GM21390 (cell line): ENCODE data around the gene BCAP31.

Experiments
- ATAC-seq: cut with Tn5 transposase; IDR thresholded peaks from one replicate; pipeline ENCODE4 v1.9.1; 2021; ENCODE audit not compliant: unreplicated experiment

The BCAP31 gene

DNA sequence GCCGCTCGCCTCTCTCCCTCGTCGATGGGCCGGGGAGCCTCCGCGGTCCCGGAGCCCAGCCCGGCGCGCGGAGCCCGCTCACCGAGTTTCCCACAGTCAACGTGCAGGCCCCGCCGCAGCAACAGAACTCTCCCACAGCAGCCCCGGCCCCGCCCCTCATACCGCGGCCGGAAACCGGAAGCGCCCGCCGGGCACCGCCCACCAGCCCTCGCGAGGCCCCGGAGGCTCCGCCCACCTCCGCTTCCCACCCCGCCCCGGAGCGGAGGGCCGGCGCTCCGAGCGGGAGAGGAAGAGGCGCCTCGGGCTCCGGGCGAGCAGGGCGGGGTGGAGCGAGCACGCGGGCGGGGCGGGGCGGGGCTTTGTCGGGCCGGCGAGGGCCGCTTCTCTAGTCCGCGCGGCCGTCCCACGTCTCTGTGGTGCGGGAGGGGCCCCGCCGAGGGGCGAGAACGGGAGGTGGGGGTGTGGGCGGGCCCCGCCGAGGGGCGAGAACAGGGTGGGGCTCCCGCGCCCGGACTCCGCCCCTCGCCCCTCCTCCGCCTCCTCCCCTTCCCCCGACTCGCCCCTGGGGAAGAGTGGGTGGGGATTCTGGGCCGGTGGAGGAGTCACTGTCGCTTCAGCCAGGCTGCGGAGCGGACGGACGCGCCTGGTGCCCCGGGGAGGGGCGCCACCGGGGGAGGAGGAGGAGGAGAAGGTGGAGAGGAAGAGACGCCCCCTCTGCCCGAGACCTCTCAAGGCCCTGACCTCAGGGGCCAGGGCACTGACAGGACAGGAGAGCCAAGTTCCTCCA is at the start of gene BCAP31, which contains the start of gene ABCD1:
Gene BCAP31 (minus strand): TSS at position 136 of the 787 bp plus-strand sequence. CDS start 1,143 bp downstream, outside the sequence.
Gene ABCD1 (plus strand): TSS at position 605 of the 787 bp plus-strand sequence. CDS start 411 bp downstream, outside the sequence.
- peak; percentile 54 for ATAC-seq

DNA sequence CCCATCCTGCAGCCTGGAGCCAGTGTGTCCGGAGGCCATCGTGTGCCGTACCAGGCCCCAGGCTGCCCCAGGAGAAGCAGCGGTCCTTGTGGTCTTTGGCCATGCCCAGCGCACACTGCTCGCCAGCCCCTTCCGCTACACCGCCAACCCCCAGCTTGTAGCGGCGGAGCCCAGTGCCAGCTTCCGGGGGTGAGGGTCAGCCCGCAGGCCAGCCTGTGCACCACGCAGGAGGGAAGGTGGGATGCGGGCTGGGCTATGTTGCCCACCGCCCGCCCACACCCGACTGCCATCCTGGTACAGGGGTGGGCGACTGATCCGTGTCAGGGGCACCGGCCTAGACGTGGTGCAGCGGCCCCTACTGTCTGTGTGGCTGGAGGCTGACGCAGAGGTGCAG is 49.0 kb upstream of the BCAP31 start:
- ATAC-seq = no peak

DNA sequence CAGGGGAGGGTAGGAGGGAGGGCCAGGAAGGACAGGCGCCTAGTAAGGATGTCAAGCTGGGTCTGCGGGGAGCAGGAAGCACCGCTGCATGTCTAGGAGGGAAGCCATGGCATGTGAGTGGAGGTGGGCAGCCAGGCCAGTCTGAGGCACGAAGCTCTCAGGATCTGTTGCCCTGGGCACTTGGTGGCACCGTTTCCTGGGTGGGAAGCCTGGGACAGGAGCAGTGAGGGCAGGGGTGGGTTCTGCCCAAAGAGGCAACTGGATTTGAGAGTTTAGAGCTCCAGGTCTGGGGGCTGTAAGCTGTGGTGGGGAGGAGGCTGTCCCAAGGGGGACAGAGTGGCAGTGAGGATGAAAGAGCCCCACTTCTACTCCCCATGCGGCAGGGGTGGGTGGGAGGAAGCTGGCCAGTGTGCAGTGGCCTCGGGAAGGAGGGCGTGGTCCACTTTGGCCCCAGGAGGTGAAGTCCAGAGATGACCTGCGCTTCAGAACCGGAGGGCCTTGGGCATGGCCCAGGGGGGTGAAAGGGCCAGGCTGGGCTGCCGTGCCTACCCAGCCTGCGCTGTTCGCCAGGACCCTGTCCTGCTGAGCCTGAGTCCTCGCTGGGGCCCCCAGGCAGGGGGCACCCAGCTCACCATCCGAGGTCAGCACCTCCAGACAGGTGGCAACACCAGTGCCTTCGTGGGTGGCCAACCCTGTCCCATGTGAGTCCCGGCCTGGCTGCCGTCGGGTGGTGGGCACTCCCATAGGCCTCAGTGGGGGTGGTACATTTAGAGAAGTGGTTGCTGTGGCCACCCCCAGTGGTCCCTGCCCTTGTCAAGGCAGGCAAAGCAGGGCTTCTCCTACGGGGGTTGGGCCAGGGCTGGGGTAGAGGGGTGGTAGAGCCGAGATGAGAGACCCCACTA is 48.4 kb upstream of the BCAP31 start:
- ATAC-seq = no peak

DNA sequence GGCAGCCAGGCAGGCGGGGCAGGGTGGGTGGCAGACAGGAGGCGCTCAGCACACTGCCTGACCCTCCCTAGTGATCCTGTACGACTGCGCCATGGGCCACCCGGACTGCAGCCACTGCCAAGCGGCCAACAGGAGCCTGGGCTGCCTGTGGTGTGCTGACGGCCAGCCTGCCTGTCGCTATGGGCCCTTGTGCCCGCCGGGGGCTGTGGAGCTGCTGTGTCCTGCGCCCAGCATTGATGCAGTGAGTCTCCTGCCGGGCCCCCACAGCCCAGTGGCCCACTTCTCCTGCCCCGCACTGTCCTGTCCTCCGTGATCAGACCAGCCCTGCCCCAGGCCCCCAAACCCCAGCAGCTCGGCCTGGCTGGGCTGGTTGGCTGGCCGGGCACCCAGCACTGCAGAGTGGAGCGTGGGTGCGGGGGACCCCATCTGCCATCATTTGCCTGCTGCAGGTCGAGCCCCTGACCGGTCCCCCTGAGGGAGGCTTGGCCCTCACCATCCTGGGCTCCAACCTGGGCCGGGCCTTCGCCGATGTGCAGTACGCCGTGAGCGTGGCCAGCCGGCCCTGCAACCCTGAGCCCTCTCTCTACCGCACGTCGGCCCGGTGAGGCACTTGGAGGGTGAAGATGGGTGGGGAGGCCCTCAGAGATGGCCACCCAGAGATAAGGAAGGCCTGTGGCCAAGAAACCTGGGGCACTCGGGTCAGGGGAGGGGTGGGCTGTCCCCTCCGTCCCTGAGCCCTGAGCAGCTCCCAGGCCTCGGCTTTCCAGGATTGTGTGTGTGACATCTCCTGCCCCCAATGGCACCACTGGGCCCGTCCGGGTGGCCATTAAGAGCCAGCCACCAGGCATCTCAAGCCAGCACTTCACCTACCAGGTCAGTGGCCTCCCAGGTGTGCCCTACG is 47.5 kb upstream of the BCAP31 start:
- no peak for ATAC-seq

DNA sequence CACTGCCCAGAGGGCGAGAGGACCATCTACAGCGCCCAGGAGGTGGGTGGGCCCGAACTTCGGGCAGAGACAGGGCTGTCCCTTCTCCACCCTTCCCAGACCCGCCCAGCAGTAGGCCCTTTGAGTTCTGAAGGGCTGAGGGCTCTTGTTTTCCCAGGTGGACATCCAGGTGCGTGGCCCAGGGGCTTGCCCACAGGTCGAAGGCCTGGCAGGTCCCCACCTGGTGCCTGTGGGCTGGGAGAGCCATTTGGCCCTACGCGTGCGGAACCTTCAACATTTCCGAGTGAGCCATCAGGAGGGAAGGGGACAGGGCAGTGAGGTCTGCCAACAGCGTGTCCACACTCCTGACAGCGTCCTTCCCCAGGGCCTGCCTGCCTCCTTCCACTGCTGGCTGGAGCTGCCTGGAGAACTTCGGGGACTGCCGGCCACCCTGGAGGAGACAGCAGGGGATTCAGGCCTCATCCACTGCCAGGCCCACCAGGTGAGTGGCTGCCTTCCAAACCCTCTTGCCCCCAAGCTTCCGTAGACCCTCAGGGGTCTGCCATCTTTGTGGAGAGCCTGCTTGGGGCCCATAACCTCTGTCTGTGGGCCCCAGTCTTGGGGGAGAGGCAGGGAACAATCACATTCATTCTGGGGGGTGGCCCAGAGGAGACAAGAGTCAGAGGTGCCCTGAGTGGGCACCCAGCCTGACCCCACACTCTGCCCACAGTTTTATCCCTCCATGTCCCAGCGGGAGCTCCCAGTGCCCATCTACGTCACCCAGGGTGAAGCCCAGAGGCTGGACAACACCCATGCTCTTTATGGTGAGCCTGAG is 46.6 kb upstream of the BCAP31 start:
- ATAC-seq = no peak

DNA sequence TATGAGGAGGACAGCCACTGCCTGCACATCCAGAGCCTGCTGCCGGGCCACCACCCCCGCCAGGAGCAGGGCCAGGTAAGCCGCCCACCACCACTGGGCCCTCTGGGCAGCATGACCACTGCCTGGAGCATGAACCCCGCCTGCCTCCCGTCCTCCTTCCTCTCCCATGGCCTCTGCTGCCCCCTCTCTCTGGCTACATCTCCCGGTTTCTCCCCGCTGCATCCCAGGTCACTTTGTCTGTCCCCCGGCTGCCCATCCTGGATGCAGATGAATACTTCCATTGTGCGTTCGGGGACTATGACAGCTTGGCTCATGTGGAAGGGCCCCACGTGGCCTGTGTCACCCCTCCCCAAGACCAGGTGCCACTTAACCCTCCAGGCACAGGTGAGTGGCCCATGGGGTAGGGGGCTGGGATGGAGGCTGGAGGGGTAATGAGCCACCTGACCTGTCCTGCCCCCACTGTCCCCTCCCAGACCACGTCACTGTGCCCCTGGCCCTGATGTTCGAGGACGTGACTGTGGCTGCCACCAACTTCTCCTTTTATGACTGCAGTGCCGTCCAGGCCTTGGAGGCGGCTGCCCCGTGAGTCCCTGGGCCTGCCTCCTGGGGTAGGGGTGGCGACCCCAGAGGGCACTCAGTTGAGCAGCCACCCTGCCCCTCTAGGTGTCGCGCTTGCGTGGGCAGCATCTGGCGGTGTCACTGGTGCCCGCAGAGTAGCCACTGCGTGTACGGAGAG is 45.8 kb upstream of the BCAP31 start:
- ATAC-seq = no peak

DNA sequence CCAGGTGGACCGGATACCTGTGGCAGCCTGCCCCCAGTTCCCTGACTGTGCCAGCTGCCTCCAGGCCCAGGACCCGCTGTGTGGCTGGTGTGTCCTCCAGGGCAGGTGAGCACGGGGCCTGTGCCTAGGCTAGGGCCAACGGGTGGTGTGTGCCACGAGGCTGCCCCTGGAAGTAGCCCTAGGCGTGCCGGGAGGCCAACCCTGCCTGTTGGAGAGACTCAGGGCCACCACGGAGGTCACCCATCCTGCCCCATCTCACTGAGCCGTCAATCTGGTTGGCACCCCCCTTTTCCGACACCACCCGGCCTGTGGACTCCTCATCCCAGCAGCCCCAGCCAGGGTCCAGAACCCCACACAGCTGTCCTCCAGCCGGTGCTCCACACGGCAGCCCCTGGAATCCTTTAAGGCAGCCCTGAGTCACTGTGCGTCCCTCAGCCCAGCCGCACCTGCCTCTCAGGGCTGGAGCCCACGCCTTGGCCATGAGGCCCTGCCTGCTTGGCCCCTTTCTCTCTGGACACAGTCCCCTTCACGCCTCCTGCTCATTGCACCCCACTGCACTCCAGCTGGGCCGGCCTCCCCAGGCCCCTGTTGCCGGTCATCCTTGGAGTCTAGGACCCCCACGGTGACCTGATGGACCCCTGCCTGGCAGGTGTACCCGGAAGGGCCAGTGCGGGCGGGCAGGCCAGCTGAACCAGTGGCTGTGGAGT is 45.1 kb upstream of the BCAP31 start:
- ATAC-seq = no peak

DNA sequence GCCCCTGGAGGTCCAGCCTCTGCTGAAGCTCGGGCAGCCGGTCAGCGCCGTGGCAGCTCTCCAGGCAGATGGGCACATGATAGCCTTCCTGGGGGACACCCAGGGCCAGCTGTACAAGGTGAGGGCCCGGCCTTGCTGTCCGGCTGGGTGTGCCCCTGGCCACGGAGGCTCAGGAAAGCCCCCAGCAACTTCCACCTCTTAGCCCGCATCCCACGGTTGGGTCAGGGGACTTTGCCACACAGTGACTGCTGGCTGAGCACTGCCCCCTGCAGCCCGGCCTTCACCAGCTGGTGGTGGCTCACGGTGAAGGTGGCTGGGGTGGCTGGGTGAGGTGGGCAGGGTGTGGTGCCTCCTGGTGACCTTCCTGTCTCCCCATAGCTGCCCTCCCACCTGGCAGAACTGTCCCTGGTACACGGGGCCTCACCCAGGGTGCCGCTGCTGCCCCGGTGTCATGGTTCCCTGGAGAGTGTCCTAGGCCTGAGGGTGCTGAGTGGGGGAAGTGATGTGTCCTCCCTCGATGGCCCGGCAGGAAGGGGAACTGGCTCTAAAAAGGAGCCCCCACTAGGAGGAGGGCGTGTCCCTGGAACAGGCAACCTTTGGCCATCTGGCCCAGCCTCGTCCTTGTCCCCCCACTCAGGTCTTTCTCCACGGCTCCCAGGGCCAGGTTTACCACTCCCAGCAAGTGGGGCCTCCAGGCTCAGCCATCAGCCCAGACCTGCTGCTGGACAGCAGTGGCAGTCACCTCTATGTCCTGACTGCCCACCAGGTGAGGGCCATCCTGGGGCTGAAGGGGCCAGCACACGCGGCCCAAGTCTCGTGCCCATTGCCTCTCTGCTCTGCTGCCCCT is 44.3 kb upstream of the BCAP31 start:
- no peak for ATAC-seq

DNA sequence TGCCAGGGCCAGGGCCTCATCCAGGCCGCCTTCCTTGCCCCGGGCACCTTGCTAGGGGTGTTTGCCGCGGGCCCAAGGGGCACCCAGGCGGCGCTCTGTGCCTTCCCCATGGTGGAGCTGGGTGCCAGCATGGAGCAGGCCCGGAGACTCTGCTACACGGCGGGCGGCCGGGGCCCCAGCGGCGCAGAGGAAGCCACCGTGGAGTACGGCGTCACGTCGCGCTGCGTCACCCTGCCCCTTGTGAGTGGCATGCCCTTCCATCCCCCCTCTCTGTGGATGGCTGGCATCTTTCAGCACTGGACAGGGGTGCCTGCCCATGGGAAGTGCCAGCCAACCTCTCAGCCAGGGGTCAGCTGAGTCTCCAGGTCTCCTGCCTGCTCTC is 43.5 kb upstream of the BCAP31 start:
- ATAC-seq = no peak

DNA sequence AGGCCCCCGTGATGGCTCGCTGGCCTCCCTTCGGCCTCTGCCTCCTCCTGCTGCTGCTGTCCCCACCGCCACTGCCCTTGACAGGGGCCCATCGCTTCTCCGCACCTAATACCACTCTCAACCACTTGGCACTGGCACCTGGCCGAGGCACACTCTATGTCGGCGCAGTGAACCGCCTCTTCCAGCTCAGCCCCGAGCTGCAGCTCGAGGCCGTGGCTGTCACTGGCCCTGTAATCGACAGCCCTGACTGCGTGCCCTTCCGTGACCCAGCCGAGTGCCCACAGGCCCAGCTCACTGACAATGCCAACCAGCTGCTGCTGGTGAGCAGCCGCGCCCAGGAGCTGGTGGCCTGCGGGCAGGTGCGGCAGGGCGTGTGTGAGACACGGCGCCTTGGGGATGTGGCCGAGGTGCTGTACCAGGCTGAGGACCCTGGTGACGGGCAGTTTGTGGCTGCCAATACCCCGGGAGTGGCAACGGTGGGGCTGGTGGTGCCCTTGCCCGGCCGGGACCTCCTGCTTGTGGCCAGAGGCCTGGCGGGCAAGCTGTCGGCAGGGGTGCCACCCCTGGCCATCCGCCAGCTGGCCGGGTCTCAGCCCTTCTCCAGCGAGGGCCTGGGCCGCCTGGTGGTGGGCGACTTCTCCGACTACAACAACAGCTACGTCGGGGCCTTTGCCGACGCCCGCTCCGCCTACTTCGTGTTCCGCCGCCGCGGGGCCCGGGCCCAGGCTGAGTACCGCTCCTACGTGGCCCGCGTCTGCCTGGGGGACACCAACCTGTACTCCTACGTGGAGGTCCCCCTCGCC is 42.9 kb upstream of the BCAP31 start:
- ATAC-seq = no peak

DNA sequence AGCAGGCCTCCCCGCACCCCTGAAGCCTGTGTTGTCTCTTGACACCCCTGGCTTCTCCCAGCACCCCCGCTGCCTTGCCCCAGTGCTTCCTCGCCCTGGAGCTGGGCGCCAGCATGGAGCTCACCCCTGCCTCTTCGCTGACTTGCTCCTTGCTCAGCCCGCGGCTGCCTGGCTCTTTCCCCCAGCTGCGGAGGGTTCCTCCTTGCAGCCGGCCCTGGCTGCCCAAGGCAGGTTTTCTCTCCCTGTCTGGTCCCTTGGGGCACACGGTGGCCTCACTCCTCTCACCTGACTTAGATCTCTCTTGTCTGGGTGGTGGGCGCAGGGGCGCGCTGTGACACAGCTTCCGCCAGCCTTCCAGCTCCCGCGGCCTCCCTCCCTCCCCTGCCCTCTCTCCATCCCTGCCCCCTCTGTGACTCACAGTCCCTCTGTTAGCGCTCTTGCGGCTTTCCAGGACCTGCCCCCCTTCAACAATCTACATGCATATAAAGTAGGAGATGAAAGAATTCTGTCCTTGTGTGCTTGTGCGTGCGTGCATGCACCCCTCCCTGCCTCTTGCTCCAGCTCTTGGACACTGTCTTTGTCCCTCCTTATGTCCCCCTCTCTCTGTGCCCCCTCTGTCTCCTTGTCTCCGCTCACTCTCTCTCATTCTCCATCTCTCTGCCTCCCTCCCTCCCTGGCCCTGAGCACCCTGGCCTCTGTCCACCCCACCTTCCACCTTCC is 42.1 kb upstream of the BCAP31 start:
- no peak for ATAC-seq

DNA sequence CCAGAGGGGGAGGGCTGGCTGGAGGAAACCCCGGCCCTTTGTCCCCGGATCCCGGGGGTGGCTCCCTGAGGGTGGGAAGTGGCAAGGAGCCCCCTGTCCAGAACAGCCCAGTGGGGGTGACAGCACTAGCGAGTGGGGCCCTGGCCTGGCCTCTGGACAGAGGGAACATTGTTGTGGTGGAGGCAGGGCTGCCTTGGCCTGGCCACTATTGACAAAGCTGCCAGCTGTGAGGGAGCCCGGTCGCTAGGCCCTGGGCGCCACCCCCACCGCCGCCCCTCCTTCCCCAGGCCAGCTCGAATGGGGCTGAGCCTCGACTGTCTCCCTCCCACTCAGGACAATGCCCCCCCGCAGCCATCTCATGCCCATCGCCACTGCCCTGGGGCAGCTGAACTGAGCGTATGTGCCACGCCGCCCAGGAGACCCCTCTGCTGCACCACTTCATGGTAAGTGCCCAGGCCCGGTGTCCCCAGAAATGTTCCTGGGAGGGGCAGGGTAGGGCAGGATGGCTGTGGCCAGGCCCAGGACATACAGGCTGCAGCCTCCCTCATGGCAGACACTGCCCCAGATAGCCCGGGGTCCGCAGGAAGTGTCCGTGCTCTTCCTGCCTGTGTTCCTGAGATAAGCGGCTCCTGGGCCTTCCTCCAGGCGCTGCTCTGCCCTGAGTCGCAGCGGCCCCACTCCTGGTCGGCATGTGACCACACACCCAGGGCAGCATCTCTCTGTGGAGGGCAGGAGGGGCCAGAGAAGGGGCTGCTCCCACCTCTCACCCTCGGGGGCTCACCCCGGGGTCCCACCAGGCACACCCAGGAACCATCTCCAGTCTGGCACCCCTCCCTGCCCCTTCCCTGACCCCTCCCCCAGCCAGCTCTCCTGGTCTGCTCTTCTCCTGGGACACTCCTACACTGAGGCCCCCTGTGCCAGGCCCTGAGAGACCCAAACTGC is 41.2 kb upstream of the BCAP31 start:
- ATAC-seq = no peak

DNA sequence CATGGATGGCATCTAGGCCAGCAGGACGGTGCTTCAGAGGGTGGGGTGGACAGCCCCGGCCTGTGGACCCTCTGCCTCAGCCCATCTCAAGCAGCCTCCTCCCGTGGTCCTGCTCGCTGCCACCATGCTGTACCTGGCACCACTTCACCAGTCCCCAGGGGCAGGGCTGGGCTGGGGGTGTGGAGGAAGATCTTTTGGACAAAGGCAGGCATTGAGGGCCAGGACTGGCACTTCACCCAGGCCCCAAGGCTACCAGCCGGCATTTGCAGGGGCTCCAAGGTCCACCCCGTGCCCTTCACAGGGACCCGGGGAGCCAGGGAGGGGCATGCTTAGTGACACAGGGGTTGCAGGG is 40.6 kb upstream of the BCAP31 start:
- no peak for ATAC-seq

DNA sequence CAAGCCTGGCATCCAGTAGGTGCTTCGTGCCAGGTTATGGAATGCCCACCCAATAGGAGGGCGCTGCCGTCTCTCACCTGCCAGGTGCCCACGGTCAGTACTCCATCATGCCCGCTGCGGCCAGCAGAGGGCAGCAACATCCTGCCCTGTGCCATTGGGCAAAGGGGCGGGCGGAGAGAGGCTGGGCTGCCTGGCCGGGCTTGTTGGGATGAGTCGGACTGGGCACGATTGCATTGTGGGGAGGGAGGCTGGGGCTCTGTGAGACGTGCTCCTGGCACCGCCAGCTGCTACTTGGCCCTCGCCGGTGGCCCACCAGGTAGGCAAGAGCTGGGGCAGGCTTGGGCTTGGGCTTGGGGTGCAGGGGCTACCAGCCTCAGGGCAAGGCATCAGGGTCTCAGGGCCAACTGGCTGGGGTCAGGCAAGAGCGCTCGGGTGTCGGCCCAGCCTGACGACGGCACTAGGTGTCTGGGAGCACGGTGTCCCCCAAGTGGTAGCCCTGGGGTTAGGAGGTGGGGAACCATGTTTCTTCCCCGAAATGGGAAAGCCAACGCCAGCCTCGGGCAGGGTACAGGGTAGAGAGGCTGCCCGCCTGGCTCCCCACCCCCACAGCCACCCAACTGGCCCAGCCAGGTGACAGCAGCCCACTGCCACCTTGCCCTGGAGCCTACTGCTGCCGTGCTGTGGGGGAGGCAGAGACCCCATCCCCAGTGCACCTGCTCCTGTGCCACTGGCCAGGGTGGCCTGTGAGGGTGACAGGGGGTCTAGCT is 40.0 kb upstream of the BCAP31 start, which contains the start of gene PLXNB3:
Gene PLXNB3 (plus strand): TSS at position 261 of the 767 bp plus-strand sequence. CDS start 1,287 bp downstream, outside the sequence.
- no peak for ATAC-seq
